ENCODE measurements around the gene FBXL17. TPM values are rescaled to one million over a fixed set of nuclear protein-coding genes. Genes with fewer than 3 reads are reported as not detected.

Gene FBXL17
- total and polyA plus RNA-seq, 2 of the 4 experiments (the other 2 are of a cell fraction): 3.9 to 8.1 TPM

- no peaks in the 10 kb centered on the region for H3K79me1 ChIP-seq (ENCODE audit: low read depth in 1 of 2, low read length in 2 of 2)
- H3K14ac ChIP-seq (replicated peaks; ENCODE audit: low read depth, low read length): peak overlapping the region; percentile 97
- ChIA-PET POLR2A (ENCODE audit: unreplicated experiment) (no interaction called here), CTCF (no interaction called here)
- H3K36me3 ChIP-seq (ENCODE audit: control insufficient read depth, insufficient read depth, low read length): no peaks in the 10 kb centered on the region; the same call in 1 of the 2 replicates
- DNase-seq: no peak
- peak overlapping the region; percentile 98 for H2AK5ac ChIP-seq (ENCODE audit: low read depth, low read length)
- no peak overlapping the region for H3K9ac ChIP-seq (ENCODE audit: low read depth, low read length)
- TF ChIP-seq MXI1 (IDR thresholded peaks at IDR 0.05; ENCODE audit: borderline replicate concordance, low read depth, low read length) (no peak), MAZ (IDR thresholded peaks at IDR 0.05; ENCODE audit: borderline replicate concordance, low read depth, low read length) (no peak), BHLHE40 (IDR thresholded peaks at IDR 0.05; ENCODE audit: low read depth, low read length) (no peak)
- TF ChIP-seq, protein P1, sequence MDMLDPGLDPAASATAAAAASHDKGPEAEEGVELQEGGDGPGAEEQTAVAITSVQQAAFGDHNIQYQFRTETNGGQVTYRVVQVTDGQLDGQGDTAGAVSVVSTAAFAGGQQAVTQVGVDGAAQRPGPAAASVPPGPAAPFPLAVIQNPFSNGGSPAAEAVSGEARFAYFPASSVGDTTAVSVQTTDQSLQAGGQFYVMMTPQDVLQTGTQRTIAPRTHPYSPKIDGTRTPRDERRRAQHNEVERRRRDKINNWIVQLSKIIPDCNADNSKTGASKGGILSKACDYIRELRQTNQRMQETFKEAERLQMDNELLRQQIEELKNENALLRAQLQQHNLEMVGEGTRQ (IDR thresholded peaks at IDR 0.05; ENCODE audit: low read depth, low read length): no peak
- in situ Hi-C loops (cut with MboI; ENCODE audit: low sequenced_read_pairs): no loop called here
- H2BK5ac ChIP-seq (ENCODE audit: low read depth, low read length, poor library complexity, severe bottlenecking): peak overlapping the region; percentile 45
- peaks cover 9% of the 10 kb centered on the region for H3K9me1 ChIP-seq (ENCODE audit: insufficient read depth, low read length)
- H3K23ac ChIP-seq (ENCODE audit: low read depth, low read length): peak overlapping the region; percentile 76
- peak overlapping the region; percentile 10 for H2AK9ac ChIP-seq (replicated peaks; ENCODE audit: low read depth, low read length, poor library complexity)
- peaks cover 10% of the 10 kb centered on the region for H3K4me1 ChIP-seq (ENCODE audit: control insufficient read depth, insufficient read depth, low read length)
- H2BK20ac ChIP-seq (ENCODE audit: low read depth, low read length): peak overlapping the region; percentile 99
- peak overlapping the region; percentile 100 for H2BK15ac ChIP-seq (ENCODE audit: low read depth, low read length)
- H4K5ac ChIP-seq (ENCODE audit: low read depth, low read length): no peak overlapping the region; the same call in 1 of the 2 replicates
- intact Hi-C loops (cut with micrococcal nuclease): no loop called here
- H2AFZ ChIP-seq (replicated peaks; ENCODE audit: low read length, poor library complexity): peak overlapping the region; percentile 68
- H3K56ac ChIP-seq (ENCODE audit: extremely low read depth, insufficient read depth, low read length): no peak overlapping the region; the same call in 1 of the 2 replicates
- no peaks in the 10 kb centered on the region for H3K9me3 ChIP-seq (ENCODE audit: control insufficient read depth, insufficient read depth, low read length)
- H3K4me3 ChIP-seq (ENCODE audit: insufficient read depth, low read depth, low read length): no peak overlapping the region
- no TSS peak for BruUV-seq (replicated peaks)
- H3K4ac ChIP-seq (ENCODE audit: low read depth, low read length): peak overlapping the region; percentile 97
- H3K27me3 ChIP-seq (ENCODE audit: control insufficient read depth, insufficient read depth, low read length): no peaks in the 10 kb centered on the region
- H4K91ac ChIP-seq (ENCODE audit: insufficient read depth, low read depth, low read length): peak overlapping the region; percentile 82
- peak overlapping the region in 1 of 2 experiments; percentile 88; a peak in 3 of 4 replicates for H4K8ac ChIP-seq (ENCODE audit: low read depth in 2 of 2, low read length in 2 of 2)
- H3K4me2 ChIP-seq (ENCODE audit: low read depth, low read length): no peak overlapping the region
- ATAC-seq (ENCODE audit: low read depth): no peak
- H4K20me1 ChIP-seq (ENCODE audit: insufficient read depth, low read length): no peaks in the 10 kb centered on the region
- WGBS, 2 experiments (ENCODE audit: extremely low coverage in 2 of 2, insufficient read length in 1 of 2): 100% methylated on average over 1 of the region's 4 CpGs; no CpG with 5 or more reads in 1 of the 2 experiments
- H2BK120ac ChIP-seq (ENCODE audit: low read depth, low read length): peak overlapping the region; percentile 92
- peak overlapping the region; percentile 38 for H3K18ac ChIP-seq (ENCODE audit: low read depth, low read length)
- dilution Hi-C loops (cut with HindIII; ENCODE audit: low sequenced_read_pairs, unreplicated experiment): no loop called here
- no peak overlapping the region for H3K27ac ChIP-seq (ENCODE audit: insufficient read depth, low read length)
Observed at GRCh38 chr5:107813559-107813958, 568.3 kb downstream of the FBXL17 start.

Measured in IMR-90 (cell line).